ENCODE measurements around the gene IL2RA.

The IL2RA gene

GRCh38 chr10:6071181-6072175 lies 9.3 kb upstream of the IL2RA start:
- Histone ChIP-seq H3K27ac (no peak overlapping the region), H3K4me2 (no peak overlapping the region), H3K4me1 (ENCODE audit: low read depth, poor library complexity, severe bottlenecking) (no peaks in the 10 kb centered on the region), H3K4me3 (IDR thresholded peaks at IDR 0.05; ENCODE audit: insufficient read depth, low read depth, low read length) (no peak overlapping the region), H3K27me3 (ENCODE audit: insufficient read depth, low read depth) (peaks cover 3% of the 10 kb centered on the region; the same call in 1 of the 2 replicates), H3K79me2 (ENCODE audit: insufficient read depth, low read depth) (no peaks in the 10 kb centered on the region), H3K9ac (no peak overlapping the region), H4K20me1 (ENCODE audit: insufficient read depth) (no peaks in the 10 kb centered on the region), H3K36me3 (ENCODE audit: insufficient read depth) (no peaks in the 10 kb centered on the region), H2AFZ (ENCODE audit: low read depth) (no peak overlapping the region)
- TF ChIP-seq CTCF (conservative IDR thresholded peaks at IDR 0.05; ENCODE audit: low read depth, low read length), result no peak

- no peak overlapping the region for H3K4me2 ChIP-seq
- TF ChIP-seq CTCF (conservative IDR thresholded peaks at IDR 0.05; ENCODE audit: low read depth, low read length), result no peak
- no peak overlapping the region for H3K27ac ChIP-seq
Measured at GRCh38 chr10:6070660-6071059, 8.5 kb upstream of the IL2RA start.

GRCh38 chr10:6069081-6069931 lies 7.1 kb upstream of the IL2RA start:
- Histone ChIP-seq H3K27ac (no peak overlapping the region), H3K9ac (no peak overlapping the region), H3K36me3 (ENCODE audit: insufficient read depth) (no peaks in the 10 kb centered on the region), H2AFZ (ENCODE audit: low read depth) (no peak overlapping the region), H3K79me2 (ENCODE audit: insufficient read depth, low read depth) (no peaks in the 10 kb centered on the region), H3K4me3 (IDR thresholded peaks at IDR 0.05; ENCODE audit: insufficient read depth, low read depth, low read length) (no peak overlapping the region), H3K4me2 (no peak overlapping the region), H3K4me1 (ENCODE audit: low read depth, poor library complexity, severe bottlenecking) (no peaks in the 10 kb centered on the region), H3K27me3 (ENCODE audit: insufficient read depth, low read depth) (peaks cover 3% of the 10 kb centered on the region; the same call in 1 of the 2 replicates), H4K20me1 (ENCODE audit: insufficient read depth) (no peaks in the 10 kb centered on the region)
- no peak for TF ChIP-seq CTCF (conservative IDR thresholded peaks at IDR 0.05; ENCODE audit: low read depth, low read length)

More at GRCh38 chr10:6070660-6071059, 8.5 kb upstream of the IL2RA start:
- no peaks in the 10 kb centered on the region for H4K20me1 ChIP-seq (ENCODE audit: insufficient read depth)
- peaks cover 3% of the 10 kb centered on the region; the same call in 1 of the 2 replicates for H3K27me3 ChIP-seq (ENCODE audit: insufficient read depth, low read depth)
- no peak overlapping the region for H2AFZ ChIP-seq (ENCODE audit: low read depth)
- no peak overlapping the region for H3K4me3 ChIP-seq (IDR thresholded peaks at IDR 0.05; ENCODE audit: insufficient read depth, low read depth, low read length)
- H3K4me1 ChIP-seq (ENCODE audit: low read depth, poor library complexity, severe bottlenecking), result no peaks in the 10 kb centered on the region
- H3K79me2 ChIP-seq (ENCODE audit: insufficient read depth, low read depth), result no peaks in the 10 kb centered on the region
- no peak overlapping the region for H3K9ac ChIP-seq
- no peaks in the 10 kb centered on the region for H3K36me3 ChIP-seq (ENCODE audit: insufficient read depth)

GRCh38 chr10:6068422-6068821 lies 6.3 kb upstream of the IL2RA start:
- no peak for TF ChIP-seq CTCF (conservative IDR thresholded peaks at IDR 0.05; ENCODE audit: low read depth, low read length)
- no peak overlapping the region for H2AFZ ChIP-seq (ENCODE audit: low read depth)
- no peaks in the 10 kb centered on the region for H3K36me3 ChIP-seq (ENCODE audit: insufficient read depth)
- H3K27me3 ChIP-seq (ENCODE audit: insufficient read depth, low read depth), result peaks cover 3% of the 10 kb centered on the region; the same call in 1 of the 2 replicates
- no peak overlapping the region for H3K4me3 ChIP-seq (IDR thresholded peaks at IDR 0.05; ENCODE audit: insufficient read depth, low read depth, low read length)
- H3K9ac ChIP-seq, result no peak overlapping the region
- H3K4me2 ChIP-seq, result no peak overlapping the region
- no peak overlapping the region for H3K27ac ChIP-seq
- H3K4me1 ChIP-seq (ENCODE audit: low read depth, poor library complexity, severe bottlenecking), result no peaks in the 10 kb centered on the region
- no peaks in the 10 kb centered on the region for H3K79me2 ChIP-seq (ENCODE audit: insufficient read depth, low read depth)
- no peaks in the 10 kb centered on the region for H4K20me1 ChIP-seq (ENCODE audit: insufficient read depth)

Data from KMS-11 (cell line).